ENCODE measurements around the gene LMTK2.

The LMTK2 gene

GRCh38 chr7:98178762-98179490, 72.3 kb downstream of the LMTK2 start:
- DNase-seq: no peak

GRCh38 chr7:98180751-98181150, 74.1 kb downstream of the LMTK2 start:
- DNase-seq: no peak

- no peak for DNase-seq
Measured at GRCh38 chr7:98185101-98185500, 78.4 kb downstream of the LMTK2 start.

- DNase-seq: no peak
Measured at GRCh38 chr7:98186452-98187137, 79.9 kb downstream of the LMTK2 start.

GRCh38 chr7:98187138-98187502, 80.5 kb downstream of the LMTK2 start:
- DNase-seq: no peak

- DNase-seq: no peak
Measured at GRCh38 chr7:98189559-98189958, 82.9 kb downstream of the LMTK2 start.

- no peak for DNase-seq
Measured at GRCh38 chr7:98191668-98192431, 85.2 kb downstream of the LMTK2 start.

GRCh38 chr7:98192781-98193457, 86.3 kb downstream of the LMTK2 start:
- no peak for DNase-seq

- no peak for DNase-seq
Measured at GRCh38 chr7:98193474-98194180, 87.0 kb downstream of the LMTK2 start.

- DNase-seq: no peak
Measured at GRCh38 chr7:98194186-98194585, 87.5 kb downstream of the LMTK2 start.

GRCh38 chr7:98194672-98195457, 88.2 kb downstream of the LMTK2 start:
- no peak for DNase-seq

GRCh38 chr7:98196706-98197605, 90.3 kb downstream of the LMTK2 start:
- no peak for DNase-seq

GRCh38 chr7:98199131-98199530, 92.5 kb downstream of the LMTK2 start:
- DNase-seq: no peak

- DNase-seq: no peak
Measured at GRCh38 chr7:98200364-98200763, 93.7 kb downstream of the LMTK2 start.

- DNase-seq: no peak
Measured at GRCh38 chr7:98202367-98203195, 95.9 kb downstream of the LMTK2 start.

- DNase-seq: no peak
Measured at GRCh38 chr7:98203261-98203963, 96.8 kb downstream of the LMTK2 start.

GRCh38 chr7:98203964-98204605, 97.4 kb downstream of the LMTK2 start:
- DNase-seq: no peak

- no peak for DNase-seq
Measured at GRCh38 chr7:98204670-98205069, 98.0 kb downstream of the LMTK2 start.
